Memory B cell (primary cell): ENCODE results near the gene NBL1.

Experiments
- ATAC-seq: fragments of 150-1000 bp; cut with Tn5 transposase; 2 replicates; pipeline ENCODE4 v1.10.0; 2021; ENCODE audit warnings: low read depth, mild to moderate bottlenecking, moderate library complexity
- DNase-seq, 2 donors: peaks; one replicate each; pipeline ENCODE4 v3.0.0; 2022; ENCODE audit warnings: low spot score in 2 of 2
- H3K27ac Mint-ChIP-seq: one replicate; pipeline ENCODE4 v1.8.0; 2022; ENCODE audit warnings: mild to moderate bottlenecking, moderate library complexity, mixed read lengths
- H3K27me3 Mint-ChIP-seq: one replicate; pipeline ENCODE4 v1.8.0; 2022; ENCODE audit warnings: mixed read lengths
- H3K36me3 Mint-ChIP-seq: one replicate; pipeline ENCODE4 v1.8.0; 2022; ENCODE audit warnings: mild to moderate bottlenecking, mixed read lengths
- H3K4me1 Mint-ChIP-seq: one replicate; pipeline ENCODE4 v1.8.0; 2022; ENCODE audit warnings: mixed read lengths
- H3K4me3 Mint-ChIP-seq: one replicate; pipeline ENCODE4 v1.8.0; 2022; ENCODE audit warnings: mild to moderate bottlenecking, moderate library complexity, mixed read lengths
- H3K9me3 Mint-ChIP-seq: one replicate; pipeline ENCODE4 v1.8.0; 2022; ENCODE audit warnings: mixed read lengths

Gene NBL1

DNA sequence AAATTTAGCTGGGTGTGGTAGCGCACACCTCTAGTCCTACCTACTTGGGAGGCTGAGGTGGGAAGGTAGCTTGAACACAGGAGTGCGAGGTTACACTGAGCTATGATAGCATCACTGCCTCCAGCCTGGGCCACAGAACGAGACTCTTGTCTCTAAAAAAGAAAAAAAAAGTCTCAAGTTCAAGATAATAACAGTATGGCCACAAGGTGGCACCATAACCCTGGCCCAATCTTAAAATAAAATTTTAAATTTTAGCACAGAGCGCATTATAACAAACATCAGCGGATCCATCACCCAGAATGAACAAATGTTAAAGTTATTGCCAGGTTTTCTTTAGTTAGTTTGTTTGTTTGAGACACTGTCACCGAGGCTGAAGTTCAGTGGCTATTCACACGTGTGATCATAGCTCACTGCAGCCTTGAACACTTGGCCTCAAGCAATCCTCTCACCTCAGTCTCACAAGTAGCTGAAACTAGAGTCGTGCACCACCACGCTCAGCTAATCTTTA lies 17.7 kb downstream of the NBL1 start:
- no peak for ATAC-seq
- Mint-ChIP-seq H3K27ac (no peak overlapping the region), H3K36me3 (peaks cover 1% of the 10 kb centered on the region), H3K4me1 (peaks cover 13% of the 10 kb centered on the region), H3K9me3 (no peaks in the 10 kb centered on the region), H3K27me3 (peaks cover 18% of the 10 kb centered on the region), H3K4me3 (no peak overlapping the region)
- DNase-seq, result no peak

DNA sequence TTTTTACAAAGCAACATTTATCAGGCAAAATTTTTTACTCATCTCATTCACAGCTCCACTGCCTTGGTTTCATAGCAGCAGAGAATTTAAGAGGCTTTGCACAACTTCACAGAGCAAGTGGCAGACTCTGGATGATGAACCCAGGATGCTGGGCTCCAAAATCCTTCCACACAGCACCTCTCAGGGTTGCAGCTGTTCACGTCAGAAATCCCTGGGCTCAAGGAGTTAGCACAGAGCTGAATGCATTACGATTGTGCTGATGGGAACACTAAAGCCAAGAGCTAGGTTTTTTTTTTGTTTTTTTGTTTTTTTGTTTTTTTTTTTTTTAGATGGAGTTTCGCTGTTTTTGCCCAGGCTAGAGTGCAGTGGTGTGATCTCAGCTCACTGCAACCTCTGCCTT lies 18.2 kb downstream of the NBL1 start:
- H3K4me1 Mint-ChIP-seq, result peaks cover 13% of the 10 kb centered on the region
- no peak overlapping the region for H3K4me3 Mint-ChIP-seq
- DNase-seq, result no peak
- peaks cover 1% of the 10 kb centered on the region for H3K36me3 Mint-ChIP-seq
- no peak for ATAC-seq
- H3K27me3 Mint-ChIP-seq, result peaks cover 22% of the 10 kb centered on the region
- H3K9me3 Mint-ChIP-seq, result no peaks in the 10 kb centered on the region
- no peak overlapping the region for H3K27ac Mint-ChIP-seq

DNA sequence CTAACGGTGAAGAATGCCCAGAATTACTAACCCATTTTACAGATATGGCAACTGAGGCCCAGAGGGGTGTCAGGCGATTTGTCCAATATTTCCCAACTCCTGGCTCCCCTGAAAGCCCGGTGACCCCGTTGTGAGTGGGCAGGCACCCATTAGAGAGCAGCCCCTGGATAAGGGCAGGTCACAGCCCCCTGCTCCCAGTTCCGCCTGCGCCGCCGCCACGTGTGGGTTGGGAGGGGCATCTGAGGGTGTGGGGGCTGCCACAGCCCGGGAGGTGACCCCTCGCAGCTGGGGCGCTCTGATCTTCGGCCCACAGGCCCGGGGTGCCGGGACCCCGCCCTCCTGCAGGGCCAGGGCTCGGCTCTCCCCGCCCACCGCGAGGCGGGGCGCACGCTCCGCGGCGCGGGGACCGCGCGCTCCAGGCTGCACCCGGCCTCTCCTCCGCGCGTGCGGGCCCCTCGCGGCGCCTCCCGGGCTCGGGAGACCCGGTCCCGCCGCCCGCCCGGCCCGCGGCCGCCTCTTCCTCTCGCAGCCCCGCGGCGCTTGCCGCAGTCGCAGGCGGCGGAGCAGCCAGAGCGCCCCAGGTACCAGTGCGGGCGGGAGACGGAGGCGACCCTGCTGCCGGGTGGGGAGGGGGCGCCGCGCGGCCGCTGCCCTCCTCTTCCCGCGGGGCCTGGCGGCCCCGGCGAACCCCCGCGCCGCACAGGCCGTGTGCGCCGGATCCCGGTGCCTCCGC lies 20.5 kb downstream of the NBL1 start, which contains the start of gene HTR6:
TSS of gene HTR6 (plus strand) at position 423 of the 733 bp plus-strand sequence. CDS start 879 bp downstream, outside the sequence.
- no peak for DNase-seq
- ATAC-seq, result peak; percentile 51
- peaks cover 20% of the 10 kb centered on the region for H3K27me3 Mint-ChIP-seq
- no peaks in the 10 kb centered on the region for H3K9me3 Mint-ChIP-seq
- peaks cover 12% of the 10 kb centered on the region for H3K4me1 Mint-ChIP-seq
- peaks cover 1% of the 10 kb centered on the region for H3K36me3 Mint-ChIP-seq
- H3K4me3 Mint-ChIP-seq, result peak within 1 kb of the TSS; percentile 86
- H3K27ac Mint-ChIP-seq, result no peak within 1 kb of the TSS

DNA sequence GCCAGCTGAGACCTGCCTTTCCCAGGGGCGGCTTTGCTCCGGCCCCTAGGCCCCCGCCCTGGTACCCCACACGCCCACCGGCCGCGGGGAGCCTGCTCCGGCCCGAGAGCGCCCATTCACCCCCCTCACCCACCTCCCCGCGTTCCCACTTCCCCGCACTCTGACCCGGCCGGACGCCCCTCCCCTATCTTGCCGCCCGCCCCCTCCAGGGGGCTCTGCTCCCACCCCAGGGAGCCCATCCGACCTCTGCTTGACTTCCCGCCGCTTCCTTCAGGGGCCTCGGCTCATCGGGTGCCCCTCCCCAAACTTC lies 21.0 kb downstream of the NBL1 start:
- Mint-ChIP-seq H3K27ac (no peak overlapping the region), H3K36me3 (peaks cover 1% of the 10 kb centered on the region), H3K4me1 (peaks cover 12% of the 10 kb centered on the region), H3K9me3 (no peaks in the 10 kb centered on the region), H3K4me3 (peak overlapping the region; percentile 86), H3K27me3 (peaks cover 24% of the 10 kb centered on the region)
- DNase-seq, result no peak
- ATAC-seq, result peak; percentile 6

DNA sequence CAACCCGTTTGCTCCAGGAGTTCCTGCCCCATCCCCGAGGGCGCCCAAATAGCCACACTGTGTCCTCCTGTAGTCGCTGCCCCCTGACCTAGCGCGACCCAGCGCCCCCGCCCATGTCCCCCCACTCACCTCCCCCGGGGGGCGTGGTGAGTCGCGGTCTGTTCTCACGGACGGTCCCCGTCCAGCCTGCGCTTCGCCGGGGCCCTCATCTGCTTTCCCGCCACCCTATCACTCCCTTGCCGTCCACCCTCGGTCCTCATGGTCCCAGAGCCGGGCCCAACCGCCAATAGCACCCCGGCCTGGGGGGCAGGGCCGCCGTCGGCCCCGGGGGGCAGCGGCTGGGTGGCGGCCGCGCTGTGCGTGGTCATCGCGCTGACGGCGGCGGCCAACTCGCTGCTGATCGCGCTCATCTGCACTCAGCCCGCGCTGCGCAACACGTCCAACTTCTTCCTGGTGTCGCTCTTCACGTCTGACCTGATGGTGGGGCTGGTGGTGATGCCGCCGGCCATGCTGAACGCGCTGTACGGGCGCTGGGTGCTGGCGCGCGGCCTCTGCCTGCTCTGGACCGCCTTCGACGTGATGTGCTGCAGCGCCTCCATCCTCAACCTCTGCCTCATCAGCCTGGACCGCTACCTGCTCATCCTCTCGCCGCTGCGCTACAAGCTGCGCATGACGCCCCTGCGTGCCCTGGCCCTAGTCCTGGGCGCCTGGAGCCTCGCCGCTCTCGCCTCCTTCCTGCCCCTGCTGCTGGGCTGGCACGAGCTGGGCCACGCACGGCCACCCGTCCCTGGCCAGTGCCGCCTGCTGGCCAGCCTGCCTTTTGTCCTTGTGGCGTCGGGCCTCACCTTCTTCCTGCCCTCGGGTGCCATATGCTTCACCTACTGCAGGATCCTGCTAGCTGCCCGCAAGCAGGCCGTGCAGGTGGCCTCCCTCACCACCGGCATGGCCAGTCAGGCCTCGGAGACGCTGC lies 21.7 kb downstream of the NBL1 start:
- Mint-ChIP-seq H3K27ac (no peak overlapping the region), H3K27me3 (peaks cover 24% of the 10 kb centered on the region), H3K36me3 (peaks cover 1% of the 10 kb centered on the region), H3K4me3 (peak overlapping the region; percentile 86), H3K9me3 (no peaks in the 10 kb centered on the region), H3K4me1 (peaks cover 12% of the 10 kb centered on the region)
- ATAC-seq (no peak), DNase-seq (no peak)

DNA sequence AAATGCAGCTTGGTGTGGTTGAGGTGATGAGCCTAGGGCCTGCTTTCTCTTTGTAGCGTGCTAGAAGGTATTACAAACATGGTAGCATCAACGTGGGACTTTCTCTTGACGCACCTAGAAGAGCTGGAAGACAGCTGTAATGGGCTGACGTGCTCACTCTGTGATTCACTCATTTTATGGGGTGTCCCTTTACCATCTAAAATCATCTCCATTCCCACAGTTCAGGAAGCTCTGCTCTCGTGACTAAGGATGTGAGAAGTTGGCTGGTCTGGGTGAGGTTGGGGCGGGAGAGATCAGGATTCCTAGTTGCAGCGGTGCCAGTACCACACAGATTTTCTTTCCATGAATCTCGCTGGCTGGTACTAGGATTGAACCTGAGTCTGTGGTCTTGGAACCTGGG lies 24.8 kb downstream of the NBL1 start:
- no peak for DNase-seq
- H3K27me3 Mint-ChIP-seq, result peaks cover 27% of the 10 kb centered on the region
- no peak overlapping the region for H3K4me3 Mint-ChIP-seq
- H3K27ac Mint-ChIP-seq, result no peak overlapping the region
- H3K9me3 Mint-ChIP-seq, result no peaks in the 10 kb centered on the region
- H3K36me3 Mint-ChIP-seq, result peaks cover 1% of the 10 kb centered on the region
- no peak for ATAC-seq
- H3K4me1 Mint-ChIP-seq, result peaks cover 10% of the 10 kb centered on the region

DNA sequence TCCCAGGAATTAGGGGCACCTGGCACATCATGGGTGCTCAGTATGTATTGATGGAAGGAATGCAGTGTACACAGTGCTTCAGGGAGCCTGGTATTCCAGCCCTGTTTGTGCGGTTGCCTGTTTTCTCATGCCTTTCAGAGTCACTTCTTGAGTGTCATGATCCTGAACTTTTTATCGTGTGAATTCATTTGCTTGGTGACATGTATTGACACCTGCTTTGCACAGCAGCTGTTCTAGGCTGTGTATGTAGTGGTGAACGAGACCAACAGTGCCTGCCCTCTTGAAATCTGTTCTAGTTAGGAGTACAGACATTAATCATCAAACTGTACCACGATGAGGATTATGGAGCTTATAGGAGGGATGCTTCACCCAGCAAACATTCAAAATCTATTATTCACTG lies 26.7 kb downstream of the NBL1 start:
- DNase-seq, result no peak
- Mint-ChIP-seq H3K4me3 (no peak overlapping the region), H3K4me1 (peaks cover 5% of the 10 kb centered on the region), H3K27me3 (peaks cover 33% of the 10 kb centered on the region), H3K36me3 (no peaks in the 10 kb centered on the region), H3K27ac (no peak overlapping the region), H3K9me3 (no peaks in the 10 kb centered on the region)
- ATAC-seq, result no peak

DNA sequence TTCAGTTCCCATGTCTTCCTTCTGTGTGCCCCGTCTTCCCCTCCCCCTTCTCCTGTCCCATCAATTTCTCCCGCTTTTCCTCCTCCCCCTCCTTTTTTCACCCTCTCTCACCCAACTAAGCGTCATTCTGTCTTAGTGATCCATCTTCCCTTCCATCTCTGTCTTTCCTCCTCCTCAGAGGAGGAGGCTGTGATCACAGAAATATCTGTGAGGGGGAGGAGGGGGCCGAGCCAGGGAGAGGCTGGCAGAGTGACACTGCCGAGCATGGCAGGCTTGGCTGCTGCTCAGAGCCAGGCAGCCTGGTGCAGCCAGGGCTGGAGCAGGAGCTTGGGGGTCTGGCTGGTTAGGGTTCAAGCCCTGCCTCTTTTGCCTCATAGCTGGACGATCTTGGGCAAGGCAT lies 28.1 kb downstream of the NBL1 start:
- Mint-ChIP-seq H3K4me1 (peaks cover 2% of the 10 kb centered on the region), H3K27ac (no peak overlapping the region), H3K4me3 (no peak overlapping the region), H3K27me3 (peaks cover 24% of the 10 kb centered on the region), H3K36me3 (no peaks in the 10 kb centered on the region), H3K9me3 (no peaks in the 10 kb centered on the region)
- ATAC-seq (no peak), DNase-seq (no peak)

DNA sequence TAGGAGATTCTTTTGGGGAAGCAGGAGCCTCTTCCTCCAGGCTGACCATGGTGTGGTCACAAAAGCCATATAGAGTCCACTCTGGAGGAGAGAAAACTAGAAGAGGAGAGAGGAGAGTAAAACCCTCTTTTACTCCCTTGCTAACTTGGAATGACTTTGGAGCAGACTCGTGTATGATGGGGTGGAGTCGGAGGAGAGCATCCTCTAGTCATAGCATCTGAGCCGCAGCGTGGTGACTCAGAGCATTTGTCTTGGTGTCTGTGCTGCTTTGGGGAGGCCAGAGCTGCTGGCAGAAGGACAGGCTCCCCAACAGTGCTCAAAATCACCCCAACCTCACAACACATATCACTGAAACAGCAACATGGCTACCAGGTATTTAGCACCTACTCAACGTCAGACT lies 31.7 kb downstream of the NBL1 start:
- ATAC-seq (no peak), DNase-seq (no peak)
- no peaks in the 10 kb centered on the region for H3K9me3 Mint-ChIP-seq
- no peaks in the 10 kb centered on the region for H3K36me3 Mint-ChIP-seq
- H3K4me3 Mint-ChIP-seq, result no peak overlapping the region
- H3K27me3 Mint-ChIP-seq, result peaks cover 18% of the 10 kb centered on the region
- H3K4me1 Mint-ChIP-seq, result no peaks in the 10 kb centered on the region
- no peak overlapping the region for H3K27ac Mint-ChIP-seq

DNA sequence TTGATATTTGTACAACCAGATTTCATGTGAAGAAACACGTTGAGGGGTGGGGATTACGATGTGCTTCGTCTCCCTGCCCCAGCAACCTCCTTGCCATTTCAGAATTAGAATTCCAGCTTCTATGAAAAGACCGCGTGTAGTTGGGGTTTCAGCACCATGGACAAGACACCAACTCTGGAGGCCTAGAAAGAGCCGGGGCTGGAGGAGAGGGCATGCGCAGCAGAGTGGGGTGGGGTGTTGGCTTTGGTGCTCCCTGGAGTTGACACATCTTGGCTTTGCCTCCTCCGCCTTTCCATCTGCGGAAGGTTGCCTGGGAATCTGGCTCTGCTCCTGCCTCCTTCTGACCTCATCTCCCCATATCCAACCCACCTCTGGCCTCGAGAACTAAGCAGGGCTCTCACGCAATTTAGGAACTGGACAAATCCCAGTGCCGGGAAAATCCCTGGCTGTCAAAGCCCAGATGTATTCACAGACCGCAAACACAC lies 32.4 kb downstream of the NBL1 start:
- ATAC-seq (no peak), DNase-seq (no peak)
- Mint-ChIP-seq H3K9me3 (no peaks in the 10 kb centered on the region), H3K4me1 (no peaks in the 10 kb centered on the region), H3K27ac (no peak overlapping the region), H3K36me3 (no peaks in the 10 kb centered on the region), H3K4me3 (no peak overlapping the region), H3K27me3 (peaks cover 17% of the 10 kb centered on the region)

DNA sequence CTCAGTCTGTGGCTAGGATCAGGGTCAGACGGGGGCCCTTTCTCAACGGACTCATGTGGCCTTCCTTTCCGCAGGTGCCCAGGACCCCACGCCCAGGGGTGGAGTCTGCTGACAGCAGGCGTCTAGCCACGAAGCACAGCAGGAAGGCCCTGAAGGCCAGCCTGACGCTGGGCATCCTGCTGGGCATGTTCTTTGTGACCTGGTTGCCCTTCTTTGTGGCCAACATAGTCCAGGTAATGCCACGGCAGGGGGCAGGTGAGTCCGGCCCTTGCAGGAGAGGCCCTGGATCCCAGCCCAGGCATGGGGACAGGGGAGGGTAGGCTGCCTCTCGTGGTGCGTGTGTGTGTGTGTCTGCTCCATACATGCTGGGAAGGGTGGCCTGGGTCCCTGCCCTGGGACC lies 34.4 kb downstream of the NBL1 start:
- H3K9me3 Mint-ChIP-seq, result no peaks in the 10 kb centered on the region
- DNase-seq (no peak), ATAC-seq (no peak)
- no peak overlapping the region for H3K4me3 Mint-ChIP-seq
- peaks cover 12% of the 10 kb centered on the region for H3K27me3 Mint-ChIP-seq
- H3K4me1 Mint-ChIP-seq, result no peaks in the 10 kb centered on the region
- H3K36me3 Mint-ChIP-seq, result peaks cover 6% of the 10 kb centered on the region
- no peak overlapping the region for H3K27ac Mint-ChIP-seq

DNA sequence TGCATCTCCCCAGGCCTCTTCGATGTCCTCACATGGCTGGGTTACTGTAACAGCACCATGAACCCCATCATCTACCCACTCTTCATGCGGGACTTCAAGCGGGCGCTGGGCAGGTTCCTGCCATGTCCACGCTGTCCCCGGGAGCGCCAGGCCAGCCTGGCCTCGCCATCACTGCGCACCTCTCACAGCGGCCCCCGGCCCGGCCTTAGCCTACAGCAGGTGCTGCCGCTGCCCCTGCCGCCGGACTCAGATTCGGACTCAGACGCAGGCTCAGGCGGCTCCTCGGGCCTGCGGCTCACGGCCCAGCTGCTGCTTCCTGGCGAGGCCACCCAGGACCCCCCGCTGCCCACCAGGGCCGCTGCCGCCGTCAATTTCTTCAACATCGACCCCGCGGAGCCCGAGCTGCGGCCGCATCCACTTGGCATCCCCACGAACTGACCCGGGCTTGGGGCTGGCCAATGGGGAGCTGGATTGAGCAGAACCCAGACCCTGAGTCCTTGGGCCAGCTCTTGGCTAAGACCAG lies 34.9 kb downstream of the NBL1 start:
- peaks cover 6% of the 10 kb centered on the region for H3K36me3 Mint-ChIP-seq
- ATAC-seq (no peak), DNase-seq (no peak)
- no peak overlapping the region for H3K27ac Mint-ChIP-seq
- H3K4me1 Mint-ChIP-seq, result no peaks in the 10 kb centered on the region
- H3K27me3 Mint-ChIP-seq, result peaks cover 12% of the 10 kb centered on the region
- H3K4me3 Mint-ChIP-seq, result no peak overlapping the region
- no peaks in the 10 kb centered on the region for H3K9me3 Mint-ChIP-seq

DNA sequence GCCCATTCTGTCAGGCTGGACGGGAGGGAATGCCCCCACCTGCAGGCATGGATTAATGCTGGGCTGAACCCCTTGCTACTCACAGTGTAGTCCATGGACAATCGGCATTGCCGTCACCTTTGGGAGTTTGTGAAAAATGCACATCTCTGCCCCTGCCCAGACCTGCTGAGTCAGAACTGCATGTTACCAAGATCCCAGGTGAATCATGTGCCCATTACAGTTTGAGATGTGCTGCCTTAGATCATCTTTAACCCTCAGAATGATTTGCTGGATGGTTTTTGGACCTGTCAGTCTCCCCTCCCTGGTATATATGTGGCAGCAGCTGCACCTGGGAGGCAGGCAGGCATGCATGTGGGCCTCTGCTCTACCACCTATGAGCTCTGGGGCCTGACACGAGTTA lies 35.6 kb downstream of the NBL1 start:
- H3K4me1 Mint-ChIP-seq, result no peaks in the 10 kb centered on the region
- no peak for ATAC-seq
- H3K27ac Mint-ChIP-seq, result no peak overlapping the region
- H3K4me3 Mint-ChIP-seq, result no peak overlapping the region
- H3K36me3 Mint-ChIP-seq, result peaks cover 6% of the 10 kb centered on the region
- DNase-seq, result no peak
- peaks cover 10% of the 10 kb centered on the region for H3K27me3 Mint-ChIP-seq
- H3K9me3 Mint-ChIP-seq, result no peaks in the 10 kb centered on the region

DNA sequence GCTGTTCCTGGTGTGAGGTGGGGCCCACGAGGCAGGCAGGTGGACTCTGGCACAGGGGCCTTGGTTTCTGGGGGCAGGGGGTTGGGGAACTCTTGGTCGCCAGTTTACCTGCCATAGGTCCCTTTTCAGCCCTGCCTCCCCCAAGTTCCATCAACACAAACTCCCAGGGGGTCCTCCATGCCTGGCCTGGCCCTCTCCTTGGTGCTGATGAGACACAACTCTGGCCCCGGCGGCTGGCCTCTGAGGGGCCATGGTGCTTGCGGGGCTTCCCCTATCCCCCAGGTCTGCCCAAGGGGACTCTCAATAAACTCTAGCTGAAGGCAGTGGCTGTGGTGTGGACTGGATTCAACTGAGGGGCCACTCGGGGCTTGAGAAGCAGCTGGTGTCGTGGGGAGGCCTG lies 36.5 kb downstream of the NBL1 start:
- Mint-ChIP-seq H3K9me3 (no peaks in the 10 kb centered on the region), H3K4me3 (no peak overlapping the region), H3K36me3 (peaks cover 6% of the 10 kb centered on the region), H3K4me1 (no peaks in the 10 kb centered on the region), H3K27ac (no peak overlapping the region), H3K27me3 (peaks cover 4% of the 10 kb centered on the region)
- DNase-seq (no peak), ATAC-seq (no peak)
